Loucy (cell line): ENCODE results near the gene CPEB3.

ENCODE experiments used
- H2AFZ ChIP-seq: fragments of 200-600 bp; sonication (generic); 2 replicates; pipeline ENCODE4 v1.6.0; 2016; ENCODE audit warnings: antibody characterized with exemption, mild to moderate bottlenecking, low read length, moderate library complexity
- H3F3A ChIP-seq: fragments of 200-600 bp; 2 replicates; pipeline ENCODE4 v1.6.0; 2016; ENCODE audit warnings: antibody characterized with exemption, low read depth, mild to moderate bottlenecking
- H3K27me3 ChIP-seq: fragments of 200-600 bp; sonication (generic); 2 replicates; pipeline ENCODE4 v1.6.1; 2014; ENCODE audit warnings: low read length, mild to moderate bottlenecking; ENCODE audit not compliant: insufficient read depth, poor library complexity, severe bottlenecking
- H3K36me3 ChIP-seq: fragments of 200-600 bp; sonication (generic); 2 replicates; pipeline ENCODE4 v1.6.1; 2016; ENCODE audit warnings: low read length; ENCODE audit not compliant: insufficient read depth
- H3K4me1 ChIP-seq: fragments of 200-600 bp; sonication (generic); 2 replicates; pipeline ENCODE4 v1.5.1; 2014; ENCODE audit warnings: low read length, mild to moderate bottlenecking; ENCODE audit not compliant: insufficient read depth, poor library complexity, severe bottlenecking
- H3K4me2 ChIP-seq: fragments of 200-600 bp; sonication (generic); 2 replicates; pipeline ENCODE4 v1.6.0; 2014; ENCODE audit warnings: antibody characterized with exemption, low read length, low read depth, mild to moderate bottlenecking; ENCODE audit not compliant: poor library complexity, severe bottlenecking
- H3K4me3 ChIP-seq: fragments of 200-600 bp; sonication (generic); 2 replicates; pipeline ENCODE4 v1.5.1; 2014; ENCODE audit warnings: low read length, mild to moderate bottlenecking, mixed read lengths; ENCODE audit not compliant: poor library complexity, severe bottlenecking
- H3K79me2 ChIP-seq: fragments of 200-600 bp; sonication (generic); 2 replicates; pipeline ENCODE4 v1.6.1; 2014; ENCODE audit warnings: low read length; ENCODE audit not compliant: insufficient read depth
- H3K9ac ChIP-seq: fragments of 200-600 bp; sonication (generic); 2 replicates; pipeline ENCODE4 v1.6.0; 2014; ENCODE audit warnings: mild to moderate bottlenecking, low read depth, low read length, moderate library complexity; ENCODE audit not compliant: poor library complexity, severe bottlenecking
- H3K9me2 ChIP-seq: fragments of 200-600 bp; sonication (generic); replicated peaks from 2 replicates; pipeline ENCODE4 v1.6.1; 2016; ENCODE audit warnings: low read depth, low read length, mixed read lengths
- H3K9me3 ChIP-seq: fragments of 200-600 bp; sonication (generic); 2 replicates; pipeline ENCODE4 v1.6.1; 2014; ENCODE audit warnings: mild to moderate bottlenecking, antibody characterized with exemption, low read length, low read depth; ENCODE audit not compliant: insufficient read depth
- H4K20me1 ChIP-seq: fragments of 200-600 bp; sonication (generic); 2 replicates; pipeline ENCODE4 v1.6.0; 2014; ENCODE audit warnings: antibody characterized with exemption, low read length, mild to moderate bottlenecking; ENCODE audit not compliant: insufficient read depth, poor library complexity, severe bottlenecking
- EZH2phosphoT487 ChIP-seq: fragments of 200-600 bp; IDR thresholded peaks from 2 replicates; pipeline ENCODE4 v1.6.1; 2018; ENCODE audit warnings: antibody characterized with exemption, mild to moderate bottlenecking, moderate library complexity, borderline replicate concordance
- TF ChIP-seq, protein P1 (sequence below): fragments of 200-600 bp; sonication (generic); conservative IDR thresholded peaks from 2 replicates; pipeline ENCODE4 v1.5.1; 2014; ENCODE audit warnings: mild to moderate bottlenecking, antibody characterized with exemption, low read length

CPEB3 gene

DNA sequence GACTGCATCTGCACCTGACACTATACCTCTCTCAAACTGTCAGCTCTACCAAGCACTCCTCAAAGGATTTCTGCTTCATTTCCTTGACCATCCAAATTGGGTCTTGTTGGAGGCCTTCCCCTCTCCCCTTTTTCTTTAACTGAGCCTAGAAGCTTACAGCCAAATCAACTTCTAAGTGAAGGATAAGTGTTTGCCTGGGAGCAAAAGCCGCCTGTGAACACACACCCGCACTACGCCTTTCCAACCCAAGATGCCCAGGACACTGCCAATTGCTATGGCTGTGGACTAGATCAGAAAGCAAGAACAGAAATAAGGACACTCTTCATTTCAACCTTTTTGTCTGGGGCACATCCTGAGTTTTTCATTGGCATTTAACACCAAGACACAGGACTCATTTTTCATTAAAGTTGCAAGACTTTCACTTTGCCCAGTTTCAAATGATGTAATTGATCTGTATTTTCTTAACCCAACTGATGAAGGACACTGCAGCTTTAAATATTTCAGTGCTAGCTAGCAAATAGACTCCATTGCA is 52.8 kb downstream of the CPEB3 start:
- H3K9ac ChIP-seq = no peak overlapping the region
- H3K27me3 ChIP-seq = no peaks in the 10 kb centered on the region

DNA sequence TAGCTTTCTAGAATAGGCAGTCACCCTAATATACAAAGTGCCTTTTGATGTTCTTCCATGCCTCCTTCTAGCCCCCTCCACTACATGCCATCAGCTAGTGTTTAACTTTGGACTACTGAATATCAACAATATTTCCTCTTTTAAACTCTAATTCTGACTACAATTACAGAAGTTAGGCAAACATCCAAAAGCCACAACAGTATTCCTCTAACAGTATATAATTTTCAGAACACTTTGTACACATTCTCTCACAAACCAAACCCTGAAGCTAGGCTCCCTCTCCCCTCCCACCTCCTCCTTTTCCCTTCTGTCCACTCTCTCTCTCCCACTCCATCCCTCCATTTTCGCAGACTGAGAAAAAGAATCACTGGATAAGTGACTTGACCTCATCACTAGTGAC is 59.7 kb downstream of the CPEB3 start:
- H3K9ac ChIP-seq = no peak overlapping the region
- no peaks in the 10 kb centered on the region for H3F3A ChIP-seq
- H3K9me2 ChIP-seq = no peaks in the 10 kb centered on the region
- no peaks in the 10 kb centered on the region for H3K79me2 ChIP-seq
- H2AFZ ChIP-seq = no peak overlapping the region
- peaks cover 6% of the 10 kb centered on the region; the same call in 1 of the 2 replicates for H3K36me3 ChIP-seq
- H4K20me1 ChIP-seq = no peaks in the 10 kb centered on the region
- H3K4me2 ChIP-seq = no peak overlapping the region
- H3K4me3 ChIP-seq = no peak overlapping the region
- TF ChIP-seq, protein P1, sequence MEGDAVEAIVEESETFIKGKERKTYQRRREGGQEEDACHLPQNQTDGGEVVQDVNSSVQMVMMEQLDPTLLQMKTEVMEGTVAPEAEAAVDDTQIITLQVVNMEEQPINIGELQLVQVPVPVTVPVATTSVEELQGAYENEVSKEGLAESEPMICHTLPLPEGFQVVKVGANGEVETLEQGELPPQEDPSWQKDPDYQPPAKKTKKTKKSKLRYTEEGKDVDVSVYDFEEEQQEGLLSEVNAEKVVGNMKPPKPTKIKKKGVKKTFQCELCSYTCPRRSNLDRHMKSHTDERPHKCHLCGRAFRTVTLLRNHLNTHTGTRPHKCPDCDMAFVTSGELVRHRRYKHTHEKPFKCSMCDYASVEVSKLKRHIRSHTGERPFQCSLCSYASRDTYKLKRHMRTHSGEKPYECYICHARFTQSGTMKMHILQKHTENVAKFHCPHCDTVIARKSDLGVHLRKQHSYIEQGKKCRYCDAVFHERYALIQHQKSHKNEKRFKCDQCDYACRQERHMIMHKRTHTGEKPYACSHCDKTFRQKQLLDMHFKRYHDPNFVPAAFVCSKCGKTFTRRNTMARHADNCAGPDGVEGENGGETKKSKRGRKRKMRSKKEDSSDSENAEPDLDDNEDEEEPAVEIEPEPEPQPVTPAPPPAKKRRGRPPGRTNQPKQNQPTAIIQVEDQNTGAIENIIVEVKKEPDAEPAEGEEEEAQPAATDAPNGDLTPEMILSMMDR = no peak
- TF ChIP-seq EZH2phosphoT487 = no peak
- no peaks in the 10 kb centered on the region for H3K4me1 ChIP-seq
- H3K27me3 ChIP-seq = no peaks in the 10 kb centered on the region
- no peaks in the 10 kb centered on the region for H3K9me3 ChIP-seq

More for the DNA sequence above, 52.8 kb downstream of the CPEB3 start:
- no peaks in the 10 kb centered on the region for H3K79me2 ChIP-seq
- H3K4me3 ChIP-seq = no peak overlapping the region
- H2AFZ ChIP-seq = no peak overlapping the region
- peaks cover 5% of the 10 kb centered on the region for H3K4me1 ChIP-seq
- TF ChIP-seq EZH2phosphoT487 = no peak
- TF ChIP-seq, protein P1 = no peak
- H4K20me1 ChIP-seq = no peaks in the 10 kb centered on the region
- H3F3A ChIP-seq = no peaks in the 10 kb centered on the region
- no peak overlapping the region for H3K4me2 ChIP-seq
- no peaks in the 10 kb centered on the region for H3K9me2 ChIP-seq
- peaks cover 22% of the 10 kb centered on the region; the same call in 1 of the 2 replicates for H3K36me3 ChIP-seq
- H3K9me3 ChIP-seq = no peaks in the 10 kb centered on the region

DNA sequence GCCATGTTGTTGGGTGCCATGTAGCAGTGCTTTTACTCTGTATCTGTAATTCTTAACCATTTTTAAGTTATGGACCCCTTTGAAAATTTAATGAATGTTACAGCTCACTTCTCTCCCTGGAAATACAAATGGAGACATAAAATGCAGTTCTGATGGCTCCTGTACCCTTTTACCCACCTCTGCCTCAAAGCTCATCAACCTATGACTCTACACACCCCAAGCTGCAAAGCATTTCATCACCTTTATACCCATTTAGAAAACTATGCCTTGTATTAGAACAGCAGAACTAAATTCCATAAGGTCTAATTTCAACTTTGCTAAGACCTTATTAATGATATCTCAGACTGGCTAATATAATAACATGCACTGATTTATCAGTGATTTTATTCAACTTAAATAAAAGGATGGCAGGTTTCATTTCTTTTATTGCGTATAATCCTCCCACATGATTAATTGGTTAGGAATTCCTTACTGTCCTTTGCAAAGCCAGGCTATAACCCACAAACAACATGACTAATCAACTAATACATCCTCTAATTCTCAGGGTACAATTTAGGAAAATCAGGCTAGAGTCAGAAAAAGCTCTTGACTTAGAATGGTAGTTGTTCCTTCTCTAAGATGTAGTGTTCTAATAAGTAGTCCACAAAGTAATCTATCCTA is 68.1 kb downstream of the CPEB3 start:
- Histone ChIP-seq H3K4me3 (no peak overlapping the region), H3K9me3 (no peaks in the 10 kb centered on the region), H4K20me1 (no peaks in the 10 kb centered on the region), H3K36me3 (no peaks in the 10 kb centered on the region), H3K9ac (no peak overlapping the region), H3K9me2 (no peaks in the 10 kb centered on the region), H3K4me2 (no peak overlapping the region), H3F3A (no peaks in the 10 kb centered on the region), H2AFZ (no peak overlapping the region), H3K27me3 (no peaks in the 10 kb centered on the region), H3K4me1 (no peaks in the 10 kb centered on the region), H3K79me2 (no peaks in the 10 kb centered on the region)
- TF ChIP-seq, protein P1 = no peak
- no peak for TF ChIP-seq EZH2phosphoT487
